Liver (tissue), 3 donors: ENCODE data around the gene CCDC40.

Source experiments
- EGR1 ChIP-seq, 2 donors: IDR thresholded peaks; 2 replicates each; pipeline ENCODE4 v1.6.1; 2016 to 2018; ENCODE audit warnings: antibody characterized with exemption in 2 of 2, low read depth in 2 of 2
- FOXA2 ChIP-seq: IDR thresholded peaks from 2 replicates; pipeline ENCODE4 v1.6.1; 2016; ENCODE audit warnings: antibody characterized with exemption
- GABPA ChIP-seq, 2 donors: IDR thresholded peaks in 1 of 2; conservative IDR thresholded peaks in 1 of 2; 2 replicates each; pipeline ENCODE4 v1.6.1; 2016; ENCODE audit warnings: antibody characterized with exemption in 2 of 2, mild to moderate bottlenecking in 1 of 2, moderate library complexity in 1 of 2
- HNF4G ChIP-seq: IDR thresholded peaks from 2 replicates; pipeline ENCODE4 v1.6.1; 2016; ENCODE audit warnings: antibody characterized with exemption
- RAD21 ChIP-seq, 2 donors: IDR thresholded peaks; 2 replicates each; pipeline ENCODE4 v1.6.1; 2016; ENCODE audit warnings: antibody characterized with exemption in 2 of 2, mild to moderate bottlenecking in 2 of 2
- SP1 ChIP-seq: IDR thresholded peaks from 2 replicates; pipeline ENCODE4 v1.6.1; 2018; ENCODE audit warnings: antibody characterized with exemption, mild to moderate bottlenecking
- TAF1 ChIP-seq: conservative IDR thresholded peaks from 2 replicates; pipeline ENCODE4 v1.6.1; 2016; ENCODE audit warnings: antibody characterized with exemption, mild to moderate bottlenecking
- YY1 ChIP-seq: IDR thresholded peaks from 2 replicates; pipeline ENCODE4 v1.6.1; 2016; ENCODE audit warnings: antibody characterized with exemption, mild to moderate bottlenecking
- TF ChIP-seq, protein P1 (sequence below): fragments of 150-350 bp; IDR thresholded peaks from 2 replicates; pipeline ENCODE4 v1.5.1; 2017; ENCODE audit warnings: improper control_type of control experiment, low read depth, low read length; ENCODE audit not compliant: missing input control
- TF ChIP-seq, protein P2 (sequence below): IDR thresholded peaks from 2 replicates; pipeline ENCODE4 v1.6.1; 2016; ENCODE audit warnings: antibody characterized with exemption, mild to moderate bottlenecking
- TF ChIP-seq, protein P3 (sequence below): IDR thresholded peaks from 2 replicates; pipeline ENCODE4 v1.6.1; 2016; ENCODE audit warnings: antibody characterized with exemption
- TF ChIP-seq, protein P4 (sequence below): IDR thresholded peaks from 2 replicates; pipeline ENCODE4 v1.6.1; 2016; ENCODE audit warnings: antibody characterized with exemption
- donor health status: healthy.
- donor health status: healthy.

DNA sequence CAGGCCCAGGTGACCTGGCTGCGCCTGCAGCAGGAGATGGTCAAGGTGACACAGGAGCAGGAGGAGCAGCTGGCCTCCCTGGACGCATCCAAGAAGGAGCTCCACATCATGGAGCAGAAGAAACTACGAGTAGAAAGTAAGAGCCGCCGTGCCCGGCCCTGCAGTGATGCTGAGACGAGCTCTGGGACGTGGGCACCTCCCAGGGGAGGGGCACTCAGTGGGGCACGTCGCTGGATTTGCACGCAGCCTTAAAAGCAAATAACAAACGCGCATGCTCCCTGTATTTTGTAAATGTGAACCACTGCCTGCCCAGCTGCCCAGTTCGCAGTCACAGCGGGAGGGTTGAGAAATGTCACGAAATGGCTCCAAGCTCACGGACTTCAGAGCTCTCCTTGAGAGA is 49.6 kb downstream of the CCDC40 start:
- TF ChIP-seq, protein P1, sequence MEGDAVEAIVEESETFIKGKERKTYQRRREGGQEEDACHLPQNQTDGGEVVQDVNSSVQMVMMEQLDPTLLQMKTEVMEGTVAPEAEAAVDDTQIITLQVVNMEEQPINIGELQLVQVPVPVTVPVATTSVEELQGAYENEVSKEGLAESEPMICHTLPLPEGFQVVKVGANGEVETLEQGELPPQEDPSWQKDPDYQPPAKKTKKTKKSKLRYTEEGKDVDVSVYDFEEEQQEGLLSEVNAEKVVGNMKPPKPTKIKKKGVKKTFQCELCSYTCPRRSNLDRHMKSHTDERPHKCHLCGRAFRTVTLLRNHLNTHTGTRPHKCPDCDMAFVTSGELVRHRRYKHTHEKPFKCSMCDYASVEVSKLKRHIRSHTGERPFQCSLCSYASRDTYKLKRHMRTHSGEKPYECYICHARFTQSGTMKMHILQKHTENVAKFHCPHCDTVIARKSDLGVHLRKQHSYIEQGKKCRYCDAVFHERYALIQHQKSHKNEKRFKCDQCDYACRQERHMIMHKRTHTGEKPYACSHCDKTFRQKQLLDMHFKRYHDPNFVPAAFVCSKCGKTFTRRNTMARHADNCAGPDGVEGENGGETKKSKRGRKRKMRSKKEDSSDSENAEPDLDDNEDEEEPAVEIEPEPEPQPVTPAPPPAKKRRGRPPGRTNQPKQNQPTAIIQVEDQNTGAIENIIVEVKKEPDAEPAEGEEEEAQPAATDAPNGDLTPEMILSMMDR, result no peak
- TF ChIP-seq, protein P2, sequence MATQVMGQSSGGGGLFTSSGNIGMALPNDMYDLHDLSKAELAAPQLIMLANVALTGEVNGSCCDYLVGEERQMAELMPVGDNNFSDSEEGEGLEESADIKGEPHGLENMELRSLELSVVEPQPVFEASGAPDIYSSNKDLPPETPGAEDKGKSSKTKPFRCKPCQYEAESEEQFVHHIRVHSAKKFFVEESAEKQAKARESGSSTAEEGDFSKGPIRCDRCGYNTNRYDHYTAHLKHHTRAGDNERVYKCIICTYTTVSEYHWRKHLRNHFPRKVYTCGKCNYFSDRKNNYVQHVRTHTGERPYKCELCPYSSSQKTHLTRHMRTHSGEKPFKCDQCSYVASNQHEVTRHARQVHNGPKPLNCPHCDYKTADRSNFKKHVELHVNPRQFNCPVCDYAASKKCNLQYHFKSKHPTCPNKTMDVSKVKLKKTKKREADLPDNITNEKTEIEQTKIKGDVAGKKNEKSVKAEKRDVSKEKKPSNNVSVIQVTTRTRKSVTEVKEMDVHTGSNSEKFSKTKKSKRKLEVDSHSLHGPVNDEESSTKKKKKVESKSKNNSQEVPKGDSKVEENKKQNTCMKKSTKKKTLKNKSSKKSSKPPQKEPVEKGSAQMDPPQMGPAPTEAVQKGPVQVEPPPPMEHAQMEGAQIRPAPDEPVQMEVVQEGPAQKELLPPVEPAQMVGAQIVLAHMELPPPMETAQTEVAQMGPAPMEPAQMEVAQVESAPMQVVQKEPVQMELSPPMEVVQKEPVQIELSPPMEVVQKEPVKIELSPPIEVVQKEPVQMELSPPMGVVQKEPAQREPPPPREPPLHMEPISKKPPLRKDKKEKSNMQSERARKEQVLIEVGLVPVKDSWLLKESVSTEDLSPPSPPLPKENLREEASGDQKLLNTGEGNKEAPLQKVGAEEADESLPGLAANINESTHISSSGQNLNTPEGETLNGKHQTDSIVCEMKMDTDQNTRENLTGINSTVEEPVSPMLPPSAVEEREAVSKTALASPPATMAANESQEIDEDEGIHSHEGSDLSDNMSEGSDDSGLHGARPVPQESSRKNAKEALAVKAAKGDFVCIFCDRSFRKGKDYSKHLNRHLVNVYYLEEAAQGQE, result no peak
- no peak for TF ChIP-seq TAF1
- TF ChIP-seq RAD21 (IDR thresholded peaks at IDR 0.05), result no peak
- no peak for TF ChIP-seq YY1
- TF ChIP-seq SP1, result no peak
- no peak for TF ChIP-seq EGR1 (IDR thresholded peaks at IDR 0.05; ENCODE audit: low read depth in 2 of 2)
- TF ChIP-seq, protein P3, sequence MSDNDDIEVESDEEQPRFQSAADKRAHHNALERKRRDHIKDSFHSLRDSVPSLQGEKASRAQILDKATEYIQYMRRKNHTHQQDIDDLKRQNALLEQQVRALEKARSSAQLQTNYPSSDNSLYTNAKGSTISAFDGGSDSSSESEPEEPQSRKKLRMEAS, result no peak
- TF ChIP-seq GABPA (IDR thresholded peaks at IDR 0.05 in 1 of 2, conservative IDR thresholded peaks at IDR 0.05 in 1 of 2), result no peak
- no peak for TF ChIP-seq FOXA2
- TF ChIP-seq, protein P4, sequence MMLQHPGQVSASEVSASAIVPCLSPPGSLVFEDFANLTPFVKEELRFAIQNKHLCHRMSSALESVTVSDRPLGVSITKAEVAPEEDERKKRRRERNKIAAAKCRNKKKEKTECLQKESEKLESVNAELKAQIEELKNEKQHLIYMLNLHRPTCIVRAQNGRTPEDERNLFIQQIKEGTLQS, result no peak
- TF ChIP-seq HNF4G, result no peak
